Mesenchymal stem cell (in vitro differentiated cells and primary cell): ENCODE measurements around the gene KCNH1.

Experiments used
- DNase-seq: peaks from one replicate; pipeline ENCODE4 v3.0.0-alpha.2; 2013
- H2AFZ ChIP-seq: one replicate; pipeline ENCODE4 v1.6.1; 2013; ENCODE audit warnings: low read depth, mild to moderate bottlenecking, control low read depth, inconsistent platforms, low read length, moderate library complexity
- H2AK5ac ChIP-seq: 2 replicates; pipeline ENCODE4 v1.6.1; 2013; ENCODE audit warnings: low read length, moderate library complexity, mild to moderate bottlenecking, inconsistent platforms; ENCODE audit not compliant: severe bottlenecking
- H2BK120ac ChIP-seq: one replicate; pipeline ENCODE4 v1.6.1; 2013; ENCODE audit warnings: low read depth, mild to moderate bottlenecking, inconsistent platforms, low read length, moderate library complexity
- H2BK12ac ChIP-seq, 2 experiments: one replicate each; pipeline ENCODE4 v1.6.1; 2013; ENCODE audit warnings: inconsistent platforms in 2 of 2, low read length in 2 of 2, mild to moderate bottlenecking in 2 of 2, moderate library complexity in 2 of 2, control low read depth in 1 of 2
- H2BK15ac ChIP-seq: one replicate; pipeline ENCODE4 v1.6.1; 2013; ENCODE audit warnings: mild to moderate bottlenecking, low read depth, inconsistent platforms; ENCODE audit not compliant: poor library complexity, severe bottlenecking
- H2BK5ac ChIP-seq: 2 replicates; pipeline ENCODE4 v1.6.1; 2013; ENCODE audit warnings: low read depth, mild to moderate bottlenecking, low read length, control low read depth, inconsistent platforms; ENCODE audit not compliant: poor library complexity, severe bottlenecking
- H3K14ac ChIP-seq, 2 experiments: one replicate each; pipeline ENCODE4 v1.6.1; 2013; ENCODE audit warnings: inconsistent platforms in 2 of 2, low read length in 2 of 2, control low read depth in 1 of 2, mild to moderate bottlenecking in 1 of 2, moderate library complexity in 1 of 2
- H3K18ac ChIP-seq, 2 experiments: one replicate each; pipeline ENCODE4 v1.6.1; 2013; ENCODE audit warnings: inconsistent platforms in 2 of 2, low read length in 2 of 2, control low read depth in 1 of 2, low read depth in 1 of 2, mild to moderate bottlenecking in 1 of 2
- H3K23ac ChIP-seq, 2 experiments: one replicate each; pipeline ENCODE4 v1.6.1; 2013; ENCODE audit warnings: inconsistent platforms in 2 of 2, low read length in 2 of 2, mild to moderate bottlenecking in 2 of 2, moderate library complexity in 2 of 2, control low read depth in 1 of 2
- H3K27ac ChIP-seq: 2 replicates; pipeline ENCODE4 v1.5.1; 2013; ENCODE audit warnings: mild to moderate bottlenecking, moderate library complexity, low read length, control low read depth, inconsistent platforms; ENCODE audit not compliant: poor library complexity, severe bottlenecking
- H3K27me3 ChIP-seq, 2 experiments: 2 replicates each; pipeline versions ENCODE4 v1.6.1 to v1.7.0; 2013; ENCODE audit warnings: low read length in 2 of 2, mild to moderate bottlenecking in 2 of 2, moderate library complexity in 2 of 2, control low read depth in 1 of 2, inconsistent platforms in 1 of 2; ENCODE audit not compliant: control insufficient read depth in 1 of 2, insufficient read depth in 1 of 2
- H3K36me3 ChIP-seq, 2 experiments: 2 replicates each; pipeline versions ENCODE4 v1.6.1 to v1.7.0; 2013; ENCODE audit warnings: low read length in 2 of 2, control low read depth in 1 of 2, inconsistent platforms in 1 of 2, low read depth in 1 of 2, mild to moderate bottlenecking in 1 of 2; ENCODE audit not compliant: insufficient read depth in 2 of 2, control insufficient read depth in 1 of 2
- H3K4ac ChIP-seq, 2 experiments: one replicate each; pipeline ENCODE4 v1.6.1; 2013; ENCODE audit warnings: inconsistent platforms in 2 of 2, low read length in 2 of 2, mild to moderate bottlenecking in 2 of 2, moderate library complexity in 2 of 2, control low read depth in 1 of 2, low read depth in 1 of 2
- H3K4me1 ChIP-seq: 2 replicates; pipeline ENCODE4 v1.6.1; 2013; ENCODE audit warnings: low read depth, low read length, control low read depth; ENCODE audit not compliant: control insufficient read depth, insufficient read depth
- H3K4me2 ChIP-seq: 2 replicates; pipeline ENCODE4 v1.6.1; 2013; ENCODE audit warnings: low read length, mild to moderate bottlenecking, inconsistent platforms; ENCODE audit not compliant: poor library complexity, severe bottlenecking
- H3K4me3 ChIP-seq, 2 experiments: 2 replicates each; pipeline versions ENCODE4 v1.5.1 to v1.7.0; 2013; ENCODE audit warnings: low read length in 2 of 2, mild to moderate bottlenecking in 2 of 2, control low read depth in 1 of 2, low read depth in 1 of 2; ENCODE audit not compliant: insufficient read depth in 1 of 2
- H3K79me1 ChIP-seq: replicated peaks from 2 replicates; pipeline ENCODE4 v1.6.1; 2013; ENCODE audit warnings: mild to moderate bottlenecking, control low read depth, low read length, inconsistent platforms; ENCODE audit not compliant: poor library complexity, severe bottlenecking
- H3K9ac ChIP-seq: 2 replicates; pipeline ENCODE4 v1.7.0; 2013; ENCODE audit warnings: mild to moderate bottlenecking, low read length, moderate library complexity
- H3K9me3 ChIP-seq: 2 replicates; pipeline ENCODE4 v1.7.0; 2013; ENCODE audit warnings: mild to moderate bottlenecking, low read length; ENCODE audit not compliant: control insufficient read depth
- H4K8ac ChIP-seq: one replicate; pipeline ENCODE4 v1.6.1; 2013; ENCODE audit warnings: inconsistent platforms, mild to moderate bottlenecking, low read length, moderate library complexity
- H4K91ac ChIP-seq: one replicate; pipeline ENCODE4 v1.6.1; 2013; ENCODE audit warnings: mild to moderate bottlenecking, low read length, inconsistent platforms
- WGBS: methylation state at CpG from one replicate; pipeline ENCODE4 v1.1.7; 2013; ENCODE audit warnings: mixed read lengths; 5-methylcytosine and 5-hydroxymethylcytosine counted together

KCNH1 gene

GRCh38 chr1:211148366-211148765, 14.4 kb upstream of the KCNH1 start:
- no peaks in the 10 kb centered on the region for H3K9me3 ChIP-seq
- 75% methylated on average over 4 of the region's 5 CpGs for WGBS
- H2BK120ac ChIP-seq, result no peak overlapping the region
- no peak overlapping the region for H4K91ac ChIP-seq
- H3K18ac ChIP-seq, result no peak overlapping the region
- H3K4me1 ChIP-seq, result no peaks in the 10 kb centered on the region
- H3K36me3 ChIP-seq, result no peaks in the 10 kb centered on the region
- no peak for DNase-seq
- no peak overlapping the region for H2BK5ac ChIP-seq
- H3K14ac ChIP-seq, result no peak overlapping the region
- no peaks in the 10 kb centered on the region for H3K79me1 ChIP-seq
- H3K4me2 ChIP-seq, result no peak overlapping the region
- no peak overlapping the region for H4K8ac ChIP-seq
- no peak overlapping the region for H3K9ac ChIP-seq
- no peak overlapping the region for H3K4me3 ChIP-seq
- H2AK5ac ChIP-seq, result no peak overlapping the region
- no peak overlapping the region for H2BK15ac ChIP-seq
- H3K27ac ChIP-seq, result no peak overlapping the region
- no peak overlapping the region for H3K4ac ChIP-seq
- H3K27me3 ChIP-seq, result peaks cover 0 to 3% of the 10 kb centered on the region in 2 experiments
- H2AFZ ChIP-seq, result no peak overlapping the region
- no peak overlapping the region for H2BK12ac ChIP-seq
- no peak overlapping the region for H3K23ac ChIP-seq

- Histone ChIP-seq H4K8ac (no peak overlapping the region), H3K14ac (no peak overlapping the region), H3K4me1 (no peaks in the 10 kb centered on the region), H3K23ac (no peak overlapping the region), H2BK5ac (no peak overlapping the region), H2AK5ac (no peak overlapping the region), H3K27ac (no peak overlapping the region), H2BK15ac (no peak overlapping the region), H3K27me3 (peaks cover 0 to 8% of the 10 kb centered on the region in 2 experiments), H3K18ac (no peak overlapping the region), H2BK120ac (no peak overlapping the region), H2BK12ac (no peak overlapping the region), H3K4me2 (no peak overlapping the region), H3K79me1 (no peaks in the 10 kb centered on the region), H2AFZ (no peak overlapping the region), H3K9me3 (no peaks in the 10 kb centered on the region), H3K4ac (no peak overlapping the region), H3K36me3 (no peaks in the 10 kb centered on the region), H3K9ac (no peak overlapping the region), H3K4me3 (no peak overlapping the region), H4K91ac (no peak overlapping the region)
- WGBS, result 79% methylated on average over 4 of the region's 4 CpGs
- DNase-seq, result no peak
Observed at GRCh38 chr1:211145944-211146343, 12.0 kb upstream of the KCNH1 start.

GRCh38 chr1:211135342-211135950, 1.5 kb upstream of the KCNH1 start:
- DNase-seq, result peak; percentile 65
- WGBS, result 39% methylated on average over 2 of the region's 5 CpGs
- no peak overlapping the region for H3K4me3 ChIP-seq
- H2AK5ac ChIP-seq, result no peak overlapping the region
- no peak overlapping the region for H4K91ac ChIP-seq
- no peak overlapping the region for H2BK15ac ChIP-seq
- H2AFZ ChIP-seq, result no peak overlapping the region
- peaks cover 8% of the 10 kb centered on the region for H3K79me1 ChIP-seq
- H2BK120ac ChIP-seq, result no peak overlapping the region
- no peak overlapping the region for H3K27ac ChIP-seq
- peaks cover 0 to 43% of the 10 kb centered on the region in 2 experiments for H3K27me3 ChIP-seq
- peaks cover 7% of the 10 kb centered on the region for H3K4me1 ChIP-seq
- no peak overlapping the region for H3K23ac ChIP-seq
- no peak overlapping the region for H3K9ac ChIP-seq
- H3K18ac ChIP-seq, result no peak overlapping the region
- no peak overlapping the region for H2BK5ac ChIP-seq
- no peak overlapping the region for H3K4me2 ChIP-seq
- H3K4ac ChIP-seq, result no peak overlapping the region
- H3K36me3 ChIP-seq, result no peaks in the 10 kb centered on the region
- H3K9me3 ChIP-seq, result no peaks in the 10 kb centered on the region
- no peak overlapping the region for H2BK12ac ChIP-seq
- no peak overlapping the region for H4K8ac ChIP-seq
- no peak overlapping the region for H3K14ac ChIP-seq

- 2% methylated on average over 31 of the region's 31 CpGs for WGBS
- Histone ChIP-seq H3K23ac (peak overlapping the region in 1 of 2 experiments; percentile 9), H3K4me2 (peak overlapping the region; percentile 90), H2BK12ac (no peak overlapping the region), H3K36me3 (no peaks in the 10 kb centered on the region), H2BK15ac (no peak overlapping the region), H3K18ac (no peak overlapping the region), H4K8ac (peak overlapping the region; percentile 37), H3K4ac (no peak overlapping the region), H4K91ac (no peak overlapping the region), H3K4me3 (peak overlapping the region; percentile 70 to 74), H3K27ac (peak overlapping the region; percentile 61), H2BK120ac (no peak overlapping the region), H3K79me1 (peaks cover 8% of the 10 kb centered on the region), H3K14ac (no peak overlapping the region), H3K9ac (peak overlapping the region; percentile 61), H2AFZ (peak overlapping the region; percentile 62), H3K4me1 (peaks cover 7% of the 10 kb centered on the region), H3K27me3 (peaks cover 0 to 49% of the 10 kb centered on the region in 2 experiments), H2BK5ac (peak overlapping the region; percentile 47), H2AK5ac (no peak overlapping the region), H3K9me3 (no peaks in the 10 kb centered on the region)
- DNase-seq, result peak; percentile 23
Observed at GRCh38 chr1:211133393-211133835, 534 bp downstream of the KCNH1 start.
